Loucy (cell line): Measurements from ENCODE around the gene OR4E2.

Experiments
- H2AFZ ChIP-seq: fragments of 200-600 bp; sonication (generic); 2 replicates; pipeline ENCODE4 v1.6.0; 2016; ENCODE audit warnings: antibody characterized with exemption, mild to moderate bottlenecking, low read length, moderate library complexity
- H3F3A ChIP-seq: fragments of 200-600 bp; 2 replicates; pipeline ENCODE4 v1.6.0; 2016; ENCODE audit warnings: antibody characterized with exemption, low read depth, mild to moderate bottlenecking
- H3K27me3 ChIP-seq: fragments of 200-600 bp; sonication (generic); 2 replicates; pipeline ENCODE4 v1.6.1; 2014; ENCODE audit warnings: low read length, mild to moderate bottlenecking; ENCODE audit not compliant: insufficient read depth, poor library complexity, severe bottlenecking
- H3K36me3 ChIP-seq: fragments of 200-600 bp; sonication (generic); 2 replicates; pipeline ENCODE4 v1.6.1; 2016; ENCODE audit warnings: low read length; ENCODE audit not compliant: insufficient read depth
- H3K4me1 ChIP-seq: fragments of 200-600 bp; sonication (generic); 2 replicates; pipeline ENCODE4 v1.5.1; 2014; ENCODE audit warnings: low read length, mild to moderate bottlenecking; ENCODE audit not compliant: insufficient read depth, poor library complexity, severe bottlenecking
- H3K4me2 ChIP-seq: fragments of 200-600 bp; sonication (generic); 2 replicates; pipeline ENCODE4 v1.6.0; 2014; ENCODE audit warnings: antibody characterized with exemption, low read length, low read depth, mild to moderate bottlenecking; ENCODE audit not compliant: poor library complexity, severe bottlenecking
- H3K4me3 ChIP-seq: fragments of 200-600 bp; sonication (generic); 2 replicates; pipeline ENCODE4 v1.5.1; 2014; ENCODE audit warnings: low read length, mild to moderate bottlenecking, mixed read lengths; ENCODE audit not compliant: poor library complexity, severe bottlenecking
- H3K79me2 ChIP-seq: fragments of 200-600 bp; sonication (generic); 2 replicates; pipeline ENCODE4 v1.6.1; 2014; ENCODE audit warnings: low read length; ENCODE audit not compliant: insufficient read depth
- H3K9ac ChIP-seq: fragments of 200-600 bp; sonication (generic); 2 replicates; pipeline ENCODE4 v1.6.0; 2014; ENCODE audit warnings: mild to moderate bottlenecking, low read depth, low read length, moderate library complexity; ENCODE audit not compliant: poor library complexity, severe bottlenecking
- H3K9me2 ChIP-seq: fragments of 200-600 bp; sonication (generic); replicated peaks from 2 replicates; pipeline ENCODE4 v1.6.1; 2016; ENCODE audit warnings: low read depth, low read length, mixed read lengths
- H3K9me3 ChIP-seq: fragments of 200-600 bp; sonication (generic); 2 replicates; pipeline ENCODE4 v1.6.1; 2014; ENCODE audit warnings: mild to moderate bottlenecking, antibody characterized with exemption, low read length, low read depth; ENCODE audit not compliant: insufficient read depth
- H4K20me1 ChIP-seq: fragments of 200-600 bp; sonication (generic); 2 replicates; pipeline ENCODE4 v1.6.0; 2014; ENCODE audit warnings: antibody characterized with exemption, low read length, mild to moderate bottlenecking; ENCODE audit not compliant: insufficient read depth, poor library complexity, severe bottlenecking
- EZH2phosphoT487 ChIP-seq: fragments of 200-600 bp; IDR thresholded peaks from 2 replicates; pipeline ENCODE4 v1.6.1; 2018; ENCODE audit warnings: antibody characterized with exemption, mild to moderate bottlenecking, moderate library complexity, borderline replicate concordance
- TF ChIP-seq, protein P1 (sequence below): fragments of 200-600 bp; sonication (generic); conservative IDR thresholded peaks from 2 replicates; pipeline ENCODE4 v1.5.1; 2014; ENCODE audit warnings: mild to moderate bottlenecking, antibody characterized with exemption, low read length

OR4E2 gene

GRCh38 chr14:21675566-21675965 is 21.9 kb downstream of the OR4E2 start:
- no peak for TF ChIP-seq EZH2phosphoT487
- TF ChIP-seq, protein P1, sequence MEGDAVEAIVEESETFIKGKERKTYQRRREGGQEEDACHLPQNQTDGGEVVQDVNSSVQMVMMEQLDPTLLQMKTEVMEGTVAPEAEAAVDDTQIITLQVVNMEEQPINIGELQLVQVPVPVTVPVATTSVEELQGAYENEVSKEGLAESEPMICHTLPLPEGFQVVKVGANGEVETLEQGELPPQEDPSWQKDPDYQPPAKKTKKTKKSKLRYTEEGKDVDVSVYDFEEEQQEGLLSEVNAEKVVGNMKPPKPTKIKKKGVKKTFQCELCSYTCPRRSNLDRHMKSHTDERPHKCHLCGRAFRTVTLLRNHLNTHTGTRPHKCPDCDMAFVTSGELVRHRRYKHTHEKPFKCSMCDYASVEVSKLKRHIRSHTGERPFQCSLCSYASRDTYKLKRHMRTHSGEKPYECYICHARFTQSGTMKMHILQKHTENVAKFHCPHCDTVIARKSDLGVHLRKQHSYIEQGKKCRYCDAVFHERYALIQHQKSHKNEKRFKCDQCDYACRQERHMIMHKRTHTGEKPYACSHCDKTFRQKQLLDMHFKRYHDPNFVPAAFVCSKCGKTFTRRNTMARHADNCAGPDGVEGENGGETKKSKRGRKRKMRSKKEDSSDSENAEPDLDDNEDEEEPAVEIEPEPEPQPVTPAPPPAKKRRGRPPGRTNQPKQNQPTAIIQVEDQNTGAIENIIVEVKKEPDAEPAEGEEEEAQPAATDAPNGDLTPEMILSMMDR, result no peak
- no peaks in the 10 kb centered on the region for H3K4me1 ChIP-seq

GRCh38 chr14:21680072-21680471 is 26.4 kb downstream of the OR4E2 start:
- H3K4me1 ChIP-seq, result no peaks in the 10 kb centered on the region
- TF ChIP-seq, protein P1, result no peak
- TF ChIP-seq EZH2phosphoT487, result no peak
- H3K27me3 ChIP-seq, result peaks cover 20% of the 10 kb centered on the region
- H3K4me3 ChIP-seq, result no peak overlapping the region
- no peaks in the 10 kb centered on the region for H3K79me2 ChIP-seq
- H3K9me2 ChIP-seq, result no peaks in the 10 kb centered on the region
- no peaks in the 10 kb centered on the region for H4K20me1 ChIP-seq
- H2AFZ ChIP-seq, result no peak overlapping the region
- peaks cover 5% of the 10 kb centered on the region; the same call in 1 of the 2 replicates for H3K9me3 ChIP-seq
- H3K9ac ChIP-seq, result no peak overlapping the region
- no peaks in the 10 kb centered on the region for H3K36me3 ChIP-seq
- H3K4me2 ChIP-seq, result no peak overlapping the region
- H3F3A ChIP-seq, result no peaks in the 10 kb centered on the region

More at GRCh38 chr14:21675566-21675965, 21.9 kb downstream of the OR4E2 start:
- no peaks in the 10 kb centered on the region for H3K79me2 ChIP-seq
- peaks cover 5% of the 10 kb centered on the region; the same call in 1 of the 2 replicates for H3K9me3 ChIP-seq
- H4K20me1 ChIP-seq, result no peaks in the 10 kb centered on the region
- no peak overlapping the region for H3K9ac ChIP-seq
- no peaks in the 10 kb centered on the region for H3F3A ChIP-seq
- no peaks in the 10 kb centered on the region for H3K36me3 ChIP-seq
- H3K4me3 ChIP-seq, result no peak overlapping the region
- H3K9me2 ChIP-seq, result no peaks in the 10 kb centered on the region
- peaks cover 7% of the 10 kb centered on the region for H3K27me3 ChIP-seq
- no peak overlapping the region for H3K4me2 ChIP-seq
- H2AFZ ChIP-seq, result no peak overlapping the region

DNA sequence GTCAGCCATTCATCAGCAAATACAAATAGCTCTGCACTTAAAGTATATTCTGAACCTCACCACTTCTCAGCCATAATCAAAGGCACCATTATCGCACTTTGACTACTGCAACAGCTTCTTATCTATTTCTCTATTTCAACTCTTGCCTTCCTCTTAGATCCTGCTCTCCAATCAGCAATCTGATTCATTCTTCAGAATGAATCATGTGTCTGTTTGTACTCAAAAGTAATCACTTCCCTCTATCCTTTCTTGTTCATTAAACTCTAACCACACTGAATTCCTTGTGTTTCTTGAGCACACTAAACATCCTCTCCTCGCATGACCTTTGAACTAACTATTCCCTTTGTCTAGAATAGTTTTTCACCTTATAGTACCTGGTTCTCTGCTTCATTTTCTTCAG is 32.8 kb downstream of the OR4E2 start:
- H3F3A ChIP-seq, result no peaks in the 10 kb centered on the region
- no peaks in the 10 kb centered on the region for H3K36me3 ChIP-seq
- no peaks in the 10 kb centered on the region for H4K20me1 ChIP-seq
- H3K9me3 ChIP-seq, result no peaks in the 10 kb centered on the region
- H3K79me2 ChIP-seq, result no peaks in the 10 kb centered on the region
- no peak overlapping the region for H2AFZ ChIP-seq
- H3K9ac ChIP-seq, result no peak overlapping the region
- TF ChIP-seq, protein P1, result no peak
- no peak for TF ChIP-seq EZH2phosphoT487
- H3K9me2 ChIP-seq, result no peaks in the 10 kb centered on the region
- H3K4me3 ChIP-seq, result no peak overlapping the region
- peaks cover 12% of the 10 kb centered on the region for H3K27me3 ChIP-seq
- no peaks in the 10 kb centered on the region for H3K4me1 ChIP-seq
- H3K4me2 ChIP-seq, result no peak overlapping the region
